H1 (cell line): Measurements from ENCODE around the gene MAGI1. TPM values are rescaled to one million over a fixed set of nuclear protein-coding genes. Genes with fewer than 3 reads are reported as not detected.

Experiments
- JUND ChIP-seq: IDR thresholded peaks from 2 replicates; pipeline ENCODE4 v1.6.1; 2011; ENCODE audit warnings: mild to moderate bottlenecking, improper control_type of control experiment, low read length
- MAFK ChIP-seq: IDR thresholded peaks from 2 replicates; pipeline ENCODE4 v1.6.1; 2012; ENCODE audit warnings: low read depth, mild to moderate bottlenecking, improper control_type of control experiment, low read length
- SAP30 ChIP-seq: fragments of 300-600 bp; sonication (generic); IDR thresholded peaks from 2 replicates; pipeline ENCODE4 v1.7.1; 2012; ENCODE audit warnings: low read length, moderate library complexity, mild to moderate bottlenecking, inconsistent platforms; ENCODE audit not compliant: insufficient read depth, insufficient replicate concordance
- TEAD4 ChIP-seq: IDR thresholded peaks from 2 replicates; pipeline ENCODE4 v1.6.1; 2012; ENCODE audit warnings: low read depth, low read length, inconsistent platforms, mixed read lengths
- polyA plus RNA-seq, 7 experiments: library from polyadenylated mRNA; depleted of rRNA in 3 of 7; stranded (reverse) in 5 of 7; unstranded in 2 of 7; fragments of >200 nt in 5 of 7; fragments of 200-250 nt in 2 of 7; gene quantifications; 1 replicate in 5 of 7; 2 replicates in 1 of 7; 4 replicates in 1 of 7; pipeline versions ENCODE4 v1.2.1 to v1.2.3, GENCODE V29; 2011 to 2013; ENCODE audit warnings: missing spikeins in 2 of 7, mixed read lengths in 2 of 7
- total RNA-seq: library from RNA; stranded (reverse); fragmentation: NEBNext Ultra II Directional; extraction: Animal tissue kit (Norgen Biotek cat#: 25700); gene quantifications from 2 replicates; pipeline ENCODE4 v1.2.1, GENCODE V29; 2021
- TF ChIP-seq, protein P1 (sequence below): IDR thresholded peaks from 2 replicates; pipeline ENCODE4 v1.6.1; 2012; ENCODE audit warnings: low read length, inconsistent platforms
- TF ChIP-seq, protein P2 (sequence below): IDR thresholded peaks from 2 replicates; pipeline ENCODE4 v1.6.1; 2011; ENCODE audit warnings: low read length, improper control_type of control experiment
- TF ChIP-seq, protein P3 (sequence below): IDR thresholded peaks from 2 replicates; pipeline ENCODE4 v1.6.1; 2012; ENCODE audit warnings: inconsistent platforms

MAGI1 gene
- total and polyA plus RNA-seq, 2 of the 8 experiments (the other 6 are each of a cell fraction or from before 2014, with no cell fraction given) = 19.8 to 78.0 TPM

DNA sequence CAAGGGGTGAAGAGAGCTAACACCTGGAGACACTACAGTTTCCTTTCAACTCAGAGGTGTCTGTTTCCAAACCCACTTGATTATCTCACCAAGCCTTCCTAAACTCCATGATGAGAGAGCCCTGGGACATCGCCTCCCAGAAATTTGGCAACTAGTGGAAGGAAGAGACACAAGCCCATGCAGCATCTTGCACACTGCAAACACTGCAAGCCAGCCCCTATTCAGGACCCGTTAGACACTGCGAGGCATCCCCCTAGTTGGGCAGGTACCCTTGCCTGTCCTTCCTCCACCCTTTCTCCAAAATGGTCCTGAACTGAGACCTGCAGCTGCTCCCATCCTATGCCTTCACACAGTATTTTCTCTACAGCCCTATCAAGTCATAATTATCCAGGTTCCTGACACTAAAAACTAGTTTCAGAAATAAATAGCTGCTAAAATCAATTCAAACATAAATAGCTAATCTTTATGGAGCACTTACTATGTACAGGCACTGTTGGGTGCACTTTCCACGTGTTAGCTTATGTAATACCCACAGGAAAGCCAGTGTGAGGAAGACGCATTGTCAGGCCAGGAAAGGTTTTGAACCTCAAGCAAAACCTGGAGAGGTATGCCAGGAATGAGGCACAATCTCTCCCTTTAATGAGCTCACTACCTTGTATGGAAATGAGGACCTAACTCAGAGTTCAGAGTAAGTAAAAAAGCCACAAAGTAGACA lies 2.8 kb downstream of the MAGI1 start (continued):
- TF ChIP-seq, protein P1, sequence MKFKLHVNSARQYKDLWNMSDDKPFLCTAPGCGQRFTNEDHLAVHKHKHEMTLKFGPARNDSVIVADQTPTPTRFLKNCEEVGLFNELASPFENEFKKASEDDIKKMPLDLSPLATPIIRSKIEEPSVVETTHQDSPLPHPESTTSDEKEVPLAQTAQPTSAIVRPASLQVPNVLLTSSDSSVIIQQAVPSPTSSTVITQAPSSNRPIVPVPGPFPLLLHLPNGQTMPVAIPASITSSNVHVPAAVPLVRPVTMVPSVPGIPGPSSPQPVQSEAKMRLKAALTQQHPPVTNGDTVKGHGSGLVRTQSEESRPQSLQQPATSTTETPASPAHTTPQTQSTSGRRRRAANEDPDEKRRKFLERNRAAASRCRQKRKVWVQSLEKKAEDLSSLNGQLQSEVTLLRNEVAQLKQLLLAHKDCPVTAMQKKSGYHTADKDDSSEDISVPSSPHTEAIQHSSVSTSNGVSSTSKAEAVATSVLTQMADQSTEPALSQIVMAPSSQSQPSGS = peak; percentile 75; the same call in 1 of the 2 replicates
- TF ChIP-seq TEAD4 (peak; percentile 97), SAP30 (no peak), JUND (no peak), MAFK (no peak)
- TF ChIP-seq, protein P2, sequence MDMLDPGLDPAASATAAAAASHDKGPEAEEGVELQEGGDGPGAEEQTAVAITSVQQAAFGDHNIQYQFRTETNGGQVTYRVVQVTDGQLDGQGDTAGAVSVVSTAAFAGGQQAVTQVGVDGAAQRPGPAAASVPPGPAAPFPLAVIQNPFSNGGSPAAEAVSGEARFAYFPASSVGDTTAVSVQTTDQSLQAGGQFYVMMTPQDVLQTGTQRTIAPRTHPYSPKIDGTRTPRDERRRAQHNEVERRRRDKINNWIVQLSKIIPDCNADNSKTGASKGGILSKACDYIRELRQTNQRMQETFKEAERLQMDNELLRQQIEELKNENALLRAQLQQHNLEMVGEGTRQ = no peak
- TF ChIP-seq, protein P3, sequence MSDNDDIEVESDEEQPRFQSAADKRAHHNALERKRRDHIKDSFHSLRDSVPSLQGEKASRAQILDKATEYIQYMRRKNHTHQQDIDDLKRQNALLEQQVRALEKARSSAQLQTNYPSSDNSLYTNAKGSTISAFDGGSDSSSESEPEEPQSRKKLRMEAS = peak; percentile 74
